CD4-positive, alpha-beta T cell treated with Interleukin-1 beta for 1 hour (primary cell): Measurements from ENCODE around the gene UBE2E1.

ENCODE experiments used
- DNase-seq, 2 donors: peaks; one replicate each; pipeline ENCODE4 v3.0.0-alpha.2; 2020 to 2022

Gene UBE2E1

DNA sequence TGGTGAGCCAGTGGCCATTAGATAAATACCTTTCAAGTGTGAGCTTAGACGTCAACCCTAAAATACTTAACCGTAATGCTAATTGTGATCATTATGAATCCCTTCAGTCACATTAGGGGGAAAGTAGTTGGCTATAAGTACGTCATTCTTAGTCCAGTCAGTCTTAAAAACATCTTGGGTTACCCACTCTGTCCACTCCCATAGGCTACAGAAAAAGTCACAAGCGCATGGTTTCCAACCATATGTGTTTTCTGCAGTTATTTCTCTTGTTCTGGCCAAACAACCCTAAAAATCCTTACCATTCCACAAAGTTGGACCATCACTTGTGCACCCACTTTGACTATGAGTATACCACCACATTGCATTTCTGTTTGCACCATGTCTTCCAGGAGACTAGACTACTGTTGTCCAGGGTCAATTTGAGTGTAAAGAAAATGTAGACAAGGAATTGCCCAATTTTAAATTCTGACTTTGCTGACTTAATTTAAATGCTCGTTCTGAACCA, 114.4 kb downstream of the UBE2E1 start:
- DNase-seq, result no peak

GRCh38 chr3:23921052-23921511, 115.3 kb downstream of the UBE2E1 start:
- no peak for DNase-seq

GRCh38 chr3:23923786-23924185, 118.0 kb downstream of the UBE2E1 start:
- no peak for DNase-seq

GRCh38 chr3:23926246-23926645, 120.5 kb downstream of the UBE2E1 start:
- no peak for DNase-seq

DNA sequence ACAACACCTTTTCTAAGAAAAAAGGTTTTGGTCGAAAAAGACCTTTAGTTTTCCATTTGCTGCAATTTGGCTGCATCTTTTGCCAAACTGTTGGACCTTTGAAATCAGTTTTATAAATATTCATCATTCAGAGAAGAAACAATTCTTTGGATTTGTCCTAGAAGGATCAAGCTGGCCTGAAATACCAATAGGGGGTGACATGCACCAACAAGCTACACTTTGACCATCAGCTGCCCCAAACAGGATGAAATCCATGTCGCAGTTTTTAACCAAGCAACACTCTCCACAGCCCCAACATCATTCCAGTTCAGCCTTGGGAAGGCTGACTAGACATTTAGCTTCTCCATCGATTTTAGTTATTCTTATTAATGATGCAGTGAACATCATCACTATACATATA, 121.0 kb downstream of the UBE2E1 start:
- DNase-seq, result no peak

- no peak for DNase-seq
Observed at GRCh38 chr3:23928524-23928923, 122.8 kb downstream of the UBE2E1 start.

DNA sequence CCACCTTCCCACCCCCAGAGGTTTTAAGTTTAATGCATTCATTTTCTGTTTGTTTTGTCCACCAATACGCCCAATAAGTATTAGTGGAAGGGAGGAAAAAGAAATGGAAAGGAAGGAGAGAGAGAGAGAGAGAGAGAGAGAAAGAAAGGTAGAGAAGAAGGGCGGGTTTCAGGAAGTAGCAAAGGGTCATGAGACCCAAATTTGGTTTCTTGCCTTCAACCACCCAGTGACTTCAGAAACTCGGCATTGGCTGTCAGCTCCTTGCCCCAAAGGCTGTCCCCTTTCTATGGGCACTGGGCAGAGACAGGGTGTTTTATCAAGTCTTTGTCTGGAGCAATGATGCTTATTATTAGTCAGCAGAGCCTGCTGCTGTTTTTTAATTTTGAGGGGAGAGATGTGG, 125.8 kb downstream of the UBE2E1 start:
- no peak for DNase-seq

- no peak for DNase-seq
Observed at GRCh38 chr3:23932571-23932970, 126.8 kb downstream of the UBE2E1 start.

- DNase-seq, result no peak
Observed at GRCh38 chr3:23934253-23934652, 128.5 kb downstream of the UBE2E1 start.

DNA sequence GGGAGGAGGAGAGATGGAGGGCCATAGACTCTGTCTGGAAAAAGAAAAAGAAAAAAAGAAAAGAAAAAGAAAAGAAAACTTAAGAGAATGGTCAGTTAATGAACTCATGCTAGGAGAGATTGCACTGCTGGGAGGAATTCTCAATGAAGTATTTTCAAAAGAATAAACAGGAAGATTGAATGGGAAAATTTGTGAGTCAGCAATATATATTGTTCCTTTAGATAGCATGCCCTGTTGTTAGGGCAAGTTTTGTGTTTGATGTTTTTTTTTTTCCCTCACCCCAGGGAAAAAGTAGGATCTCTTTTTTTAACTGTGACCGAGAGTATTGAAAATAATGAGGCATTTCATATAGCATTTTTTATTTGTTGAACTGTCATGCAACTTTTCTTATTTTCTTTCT, 131.5 kb downstream of the UBE2E1 start:
- no peak for DNase-seq

DNA sequence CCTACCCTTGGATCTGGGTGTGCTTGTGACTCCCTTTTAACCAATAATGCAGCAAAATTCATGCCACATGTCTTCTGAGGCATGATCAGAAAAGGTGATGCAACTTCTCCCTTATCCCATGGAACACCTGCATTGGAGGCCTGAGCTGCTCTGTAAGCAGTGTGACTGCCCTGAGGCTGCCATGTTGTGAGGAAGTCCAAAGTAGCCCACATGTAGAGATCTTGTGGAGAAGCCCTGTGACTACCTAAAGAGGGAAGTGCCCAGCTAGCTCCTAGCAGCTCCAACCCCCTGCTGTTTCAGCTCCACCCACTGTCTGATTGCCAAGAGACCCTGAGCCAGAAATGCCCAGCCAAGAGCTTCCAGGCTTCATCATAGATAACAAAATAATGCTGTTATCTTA, 132.9 kb downstream of the UBE2E1 start:
- no peak for DNase-seq

DNA sequence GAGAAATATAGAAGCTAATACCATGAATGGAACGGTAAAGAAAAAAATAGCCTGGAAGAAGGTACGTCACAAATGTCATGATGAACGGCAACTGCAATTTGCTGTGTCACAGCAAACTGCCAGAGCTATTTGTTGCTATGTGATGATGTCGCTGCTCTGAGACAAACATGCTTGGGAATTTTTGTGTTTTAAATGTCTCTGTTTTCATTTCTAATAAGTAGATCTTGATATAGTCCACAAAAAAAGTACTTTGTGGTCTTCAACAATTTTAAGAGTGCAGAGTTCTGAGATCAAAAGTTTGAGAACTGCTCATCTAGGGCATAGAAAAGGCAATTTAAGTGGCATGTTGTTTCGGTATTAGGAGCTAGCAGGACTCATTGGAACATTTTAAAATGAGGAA, 135.0 kb downstream of the UBE2E1 start:
- DNase-seq, result no peak
